GM19395 (cell line): Measurements from ENCODE around the gene GSKIP.

ENCODE experiments used
- ATAC-seq: cut with Tn5 transposase; IDR thresholded peaks from one replicate; pipeline ENCODE4 v1.9.1; 2021; ENCODE audit warnings: mild to moderate bottlenecking, moderate library complexity; ENCODE audit not compliant: unreplicated experiment

GSKIP gene

DNA sequence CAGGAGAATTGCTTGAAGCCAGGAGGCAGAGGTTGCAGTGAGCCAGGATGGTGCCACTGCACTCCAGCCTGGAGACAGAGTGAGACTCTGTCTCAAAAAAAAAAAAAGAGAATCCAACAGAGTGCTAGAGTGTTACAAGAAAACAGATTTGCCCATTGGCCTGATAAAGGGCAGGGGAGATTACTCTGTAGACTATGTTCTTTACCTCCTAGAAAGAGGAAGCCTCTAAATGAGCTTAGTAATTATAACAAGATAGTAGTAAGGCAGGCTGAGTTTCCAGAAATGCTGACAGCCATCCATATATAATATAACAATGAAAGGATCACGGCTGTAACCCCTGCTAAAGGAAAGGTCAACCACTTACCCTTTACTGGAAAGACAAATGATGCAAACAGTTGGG is 53.0 kb downstream of the GSKIP start:
- no peak for ATAC-seq

DNA sequence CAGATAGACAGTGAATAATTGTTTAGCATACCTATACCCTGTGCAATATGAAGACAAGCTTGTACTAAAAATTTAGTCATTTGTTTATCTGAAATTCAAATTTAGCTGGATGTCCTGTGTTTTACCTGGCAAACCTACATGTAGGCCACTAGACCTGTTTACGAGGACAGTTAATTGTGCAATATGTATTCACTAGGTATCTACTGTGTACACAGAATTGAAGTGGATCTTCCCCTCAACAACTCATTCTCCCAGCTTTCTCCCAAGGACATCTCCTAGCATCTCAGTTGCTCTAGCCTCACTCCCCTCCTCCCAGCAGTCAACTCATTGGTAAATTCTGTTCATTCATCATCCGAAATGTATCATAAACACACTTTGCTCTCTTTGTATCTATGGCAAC is 53.9 kb downstream of the GSKIP start:
- ATAC-seq, result no peak

DNA sequence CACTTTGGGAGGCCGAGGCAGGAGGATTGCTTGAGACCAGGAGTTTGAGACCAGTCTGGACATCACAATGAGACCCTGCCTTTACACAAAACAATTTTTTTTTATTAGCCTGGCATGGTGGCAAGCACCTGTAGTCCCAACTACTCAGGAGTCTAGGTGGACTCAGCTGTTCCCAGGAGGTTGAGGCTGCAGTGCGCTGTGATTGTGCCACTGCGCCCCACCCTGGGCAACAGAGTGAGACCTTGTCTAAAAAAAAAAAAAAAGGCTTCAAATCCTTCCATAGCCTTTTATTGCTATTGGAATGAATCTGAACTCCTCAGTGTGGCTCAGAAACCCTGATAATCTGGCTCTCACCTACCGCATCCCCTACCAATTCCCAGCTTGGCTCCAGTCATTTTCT is 54.7 kb downstream of the GSKIP start:
- no peak for ATAC-seq

DNA sequence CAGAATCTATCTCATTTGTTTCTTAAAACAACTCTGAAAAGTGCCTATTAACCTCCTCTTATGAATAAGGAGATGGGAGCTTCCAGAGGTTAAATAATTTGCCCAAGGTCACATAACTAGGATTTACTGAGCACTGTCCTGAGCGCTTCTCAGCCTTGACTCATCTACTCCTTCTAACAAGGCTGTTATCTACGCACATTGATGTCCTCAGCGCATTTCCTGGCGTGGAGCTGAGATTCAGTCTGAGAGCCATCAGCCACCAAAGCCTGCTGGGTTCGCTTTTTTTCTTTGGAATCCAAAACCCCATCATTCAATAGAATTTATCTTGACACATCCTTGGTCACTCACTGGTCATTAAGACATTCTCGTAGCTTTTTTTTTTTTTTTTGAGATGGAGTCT is 57.9 kb downstream of the GSKIP start:
- ATAC-seq, result no peak

DNA sequence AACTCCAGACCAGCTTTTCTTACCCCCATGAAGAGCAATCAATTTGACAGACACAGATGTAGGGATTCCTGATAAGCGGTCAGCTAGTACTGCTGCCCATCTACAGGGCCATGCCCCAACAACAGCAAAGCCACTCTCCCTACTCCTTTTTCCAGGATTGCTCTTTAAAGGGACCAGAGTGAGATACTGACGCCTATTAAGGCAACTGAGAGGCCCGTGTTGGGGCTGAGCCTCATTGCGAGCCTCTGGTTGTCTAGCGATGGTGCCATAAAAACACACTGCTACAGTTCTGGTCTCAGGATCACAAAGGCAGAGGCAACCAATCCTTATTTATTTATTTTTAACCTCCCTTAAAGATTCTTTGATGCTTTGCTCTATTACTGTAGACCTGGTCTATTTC is 59.7 kb downstream of the GSKIP start:
- no peak for ATAC-seq

DNA sequence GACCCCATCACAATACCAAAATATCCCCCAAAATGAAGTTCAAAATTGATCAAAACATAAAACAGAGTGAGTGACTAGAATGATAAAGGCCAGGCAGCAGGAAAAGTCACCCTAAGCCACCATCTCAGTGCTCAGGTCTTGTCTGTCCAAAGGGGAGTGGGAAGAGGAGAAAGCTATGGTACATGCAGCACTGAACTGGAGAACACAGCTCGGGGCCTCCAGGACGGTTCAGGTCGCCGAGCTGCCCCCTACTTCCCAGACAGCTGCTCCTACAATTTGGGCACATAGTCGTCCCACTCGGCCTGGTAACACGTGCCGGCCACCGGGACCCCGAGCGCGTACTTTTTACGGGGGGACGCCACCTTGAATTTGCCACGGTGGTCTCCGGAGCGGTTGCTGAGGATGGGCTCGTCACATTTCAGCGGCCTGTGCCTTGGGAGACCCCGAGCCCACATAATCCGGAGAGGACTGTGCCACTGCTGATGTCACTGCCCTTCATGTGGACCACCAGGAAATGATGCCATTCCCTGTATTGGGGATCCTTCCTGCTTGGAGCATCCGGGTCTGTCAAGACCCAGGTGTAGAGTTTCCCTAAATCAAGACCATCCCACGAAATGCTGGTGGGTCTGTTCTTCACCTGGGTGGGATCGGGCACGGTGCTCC is 60.3 kb downstream of the GSKIP start:
- no peak for ATAC-seq

DNA sequence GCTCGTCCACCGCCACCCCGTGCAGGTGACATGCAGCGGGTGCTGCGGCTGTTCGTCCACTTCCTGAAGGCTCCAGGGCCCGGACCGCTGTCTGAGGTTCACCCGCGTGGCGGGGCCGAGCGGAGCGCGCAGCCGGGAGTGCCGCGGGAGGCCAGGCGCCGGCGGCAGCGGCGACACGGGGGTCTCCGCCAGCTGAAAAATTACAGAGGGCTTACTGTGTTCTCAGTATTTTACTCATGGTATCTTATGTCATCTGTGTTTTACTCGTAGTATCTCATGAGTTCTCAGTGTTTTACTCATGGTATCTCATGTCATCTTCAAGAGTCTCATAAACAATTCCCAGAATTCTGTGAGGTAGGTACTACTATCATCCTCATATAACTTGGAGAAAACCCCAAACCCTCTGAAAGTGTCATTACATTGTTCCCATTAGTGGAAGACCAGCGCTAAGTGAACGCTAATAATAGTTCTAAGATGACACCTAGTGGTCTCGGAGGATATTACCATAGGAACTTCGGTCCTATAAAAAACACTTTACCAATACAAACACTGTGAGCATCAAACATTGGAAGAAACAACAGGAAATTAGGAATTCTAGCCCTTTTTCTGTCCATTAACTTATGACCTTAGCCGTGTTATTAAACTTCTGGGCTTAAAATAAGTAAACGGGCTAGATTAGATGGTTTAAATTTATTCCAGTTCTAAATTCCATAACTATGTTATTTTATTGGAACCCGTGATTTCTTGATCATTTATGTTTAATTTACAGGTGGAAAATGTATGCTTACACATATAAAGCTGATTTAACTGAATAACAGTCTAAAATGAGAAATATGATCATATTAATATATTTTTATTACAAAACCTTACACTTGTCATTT is 61.0 kb downstream of the GSKIP start:
- peak; percentile 85 for ATAC-seq

DNA sequence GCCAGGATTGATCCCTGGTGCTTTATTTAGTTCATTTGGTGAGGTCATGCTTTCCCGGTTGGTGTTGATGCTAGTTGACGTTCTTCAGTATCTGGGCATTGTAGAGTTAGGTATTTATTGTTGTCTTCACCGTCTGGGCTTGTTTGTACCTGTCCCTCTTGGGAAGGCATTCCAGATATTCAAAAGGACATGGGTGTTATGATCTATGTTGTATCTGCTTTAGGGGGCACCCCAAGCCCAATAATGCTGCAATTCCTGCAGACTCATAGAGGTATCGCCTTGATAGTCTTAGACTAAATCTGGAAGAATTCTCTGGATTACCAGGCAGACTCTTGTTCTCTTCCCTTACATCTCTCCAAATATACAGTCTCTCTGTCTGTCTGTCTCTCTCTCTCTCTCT is 70.7 kb downstream of the GSKIP start:
- ATAC-seq, result no peak
